AG20443 (cell line): ENCODE data around the gene CCDC159.
"Not testable (repeated sequence)": the region's sequence is repeated elsewhere in the genome, so short reads cannot be mapped to it uniquely, and the experiment has no call there.

Source experiments
- DNase-seq: peaks from one replicate; pipeline ENCODE4 v3.0.0; 2012; ENCODE audit warnings: low spot score, mixed read lengths

The CCDC159 gene

DNA sequence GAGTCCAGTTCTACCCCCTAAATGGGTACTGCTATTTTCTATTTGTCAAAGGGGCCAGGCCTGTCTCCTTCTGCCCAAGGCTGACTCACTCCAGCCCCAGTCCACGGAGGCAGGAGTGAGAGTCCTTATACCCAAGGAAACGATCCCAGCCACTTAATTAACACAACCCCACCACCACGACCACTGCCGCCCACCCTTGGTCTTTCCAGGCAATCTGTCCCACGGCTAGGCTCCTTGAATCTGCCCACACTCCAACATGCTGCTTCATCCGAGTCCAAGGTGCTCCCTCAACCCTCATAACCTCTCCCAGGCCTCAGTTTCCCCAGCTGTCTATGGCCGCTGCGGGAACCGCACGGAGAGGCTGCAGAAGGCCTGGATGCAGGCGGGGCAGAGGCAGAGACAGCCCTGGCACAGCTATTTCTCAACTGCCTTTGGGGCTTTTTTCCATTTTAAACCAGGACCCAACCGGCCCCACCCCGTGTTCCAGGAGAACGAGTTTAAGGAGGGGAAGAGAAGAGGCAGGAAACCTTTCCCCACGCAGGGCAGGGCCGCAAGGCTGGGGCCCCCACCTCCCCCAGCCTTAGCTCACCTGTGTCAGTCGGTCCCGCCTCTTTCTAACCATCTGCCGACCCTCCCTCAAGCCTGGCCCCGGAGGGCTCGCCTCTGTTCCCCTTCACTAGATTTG, 7.6 kb upstream of the CCDC159 start:
- DNase-seq, result peak; percentile 31

DNA sequence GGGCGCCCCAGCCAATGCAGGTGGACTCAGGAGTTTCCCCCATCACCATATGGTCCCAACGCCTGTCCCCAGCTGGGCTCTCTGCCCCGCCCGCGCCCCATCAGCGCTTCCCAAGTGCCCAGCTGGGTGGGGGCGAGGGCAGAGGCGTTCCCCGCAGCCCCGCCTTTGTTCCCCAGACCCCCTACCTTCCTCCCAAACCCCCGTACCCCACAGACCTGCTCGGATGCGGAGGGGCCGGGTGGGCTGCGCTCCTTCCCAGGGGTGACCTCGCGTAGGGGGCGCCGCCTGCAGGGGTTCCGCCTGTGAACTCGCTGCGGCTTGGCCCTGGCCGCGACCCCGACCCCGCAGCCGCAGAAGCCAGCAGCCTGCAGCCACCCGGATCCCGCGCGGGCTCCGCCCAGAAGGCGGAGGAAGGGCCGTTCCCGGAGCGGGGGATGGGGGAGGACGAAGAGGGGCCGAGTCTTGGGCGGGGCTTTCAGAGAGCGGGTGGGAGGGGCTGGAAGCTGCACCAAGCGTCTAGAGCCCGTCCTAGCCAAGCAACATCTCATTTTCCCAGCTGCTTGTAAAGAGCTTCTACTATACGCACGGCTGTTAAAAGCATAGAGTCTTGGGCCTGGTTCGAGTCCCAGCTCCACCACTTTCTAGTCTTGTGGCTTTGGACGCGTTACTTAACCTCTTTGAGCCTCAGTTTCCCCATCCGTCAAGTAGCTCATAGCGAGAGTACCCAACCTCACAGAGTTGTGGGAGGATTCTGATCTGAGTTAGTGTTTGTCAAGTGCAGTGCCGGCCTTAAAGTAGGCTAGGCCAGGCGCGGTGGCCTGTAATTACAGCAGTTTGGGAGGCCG, 6.8 kb upstream of the CCDC159 start, which contains the start of gene RAB3D:
Gene RAB3D, minus strand, starts transcription at position 404 of the 845 bp plus-strand sequence. CDS start 2,258 bp downstream, outside the sequence.
- peak; percentile 97 for DNase-seq

DNA sequence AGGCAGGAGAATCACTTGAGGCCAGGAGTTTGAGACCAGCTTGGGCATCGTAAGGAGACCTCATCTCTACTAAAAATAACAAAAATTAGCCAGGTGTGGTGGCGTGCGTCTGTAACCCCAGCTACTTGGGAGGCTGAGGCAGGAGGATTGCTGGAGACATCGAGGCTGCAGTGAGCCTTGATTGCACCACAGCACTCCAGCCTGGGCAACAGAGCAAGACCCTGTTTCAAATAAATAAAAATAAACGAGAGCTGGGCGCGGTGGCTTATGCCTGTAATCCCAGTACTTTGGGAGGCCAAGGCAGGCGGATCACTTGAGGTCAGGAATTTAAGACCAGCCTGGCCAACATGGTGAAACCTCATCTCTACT, 6.2 kb upstream of the CCDC159 start:
- not testable (repeated sequence) for DNase-seq

DNA sequence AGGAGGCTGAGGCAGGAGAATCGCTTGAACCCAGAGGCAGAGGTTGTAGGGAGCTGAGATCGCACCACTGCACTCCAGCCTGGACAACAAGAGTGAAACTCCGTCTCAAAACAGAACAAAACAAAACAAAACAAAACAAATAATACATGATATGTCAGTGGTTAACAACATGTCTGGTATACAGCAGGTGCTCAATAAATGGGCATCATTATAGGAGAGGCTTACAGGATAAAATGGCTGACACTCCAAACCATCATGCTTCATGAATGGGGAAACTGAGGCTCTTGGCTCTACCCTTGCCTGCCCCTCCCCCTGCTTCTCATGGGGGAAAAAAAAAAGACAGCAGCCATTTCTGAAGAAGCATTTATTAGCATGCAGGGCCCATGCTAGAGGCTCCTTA, 3.9 kb upstream of the CCDC159 start:
- DNase-seq, result no peak

DNA sequence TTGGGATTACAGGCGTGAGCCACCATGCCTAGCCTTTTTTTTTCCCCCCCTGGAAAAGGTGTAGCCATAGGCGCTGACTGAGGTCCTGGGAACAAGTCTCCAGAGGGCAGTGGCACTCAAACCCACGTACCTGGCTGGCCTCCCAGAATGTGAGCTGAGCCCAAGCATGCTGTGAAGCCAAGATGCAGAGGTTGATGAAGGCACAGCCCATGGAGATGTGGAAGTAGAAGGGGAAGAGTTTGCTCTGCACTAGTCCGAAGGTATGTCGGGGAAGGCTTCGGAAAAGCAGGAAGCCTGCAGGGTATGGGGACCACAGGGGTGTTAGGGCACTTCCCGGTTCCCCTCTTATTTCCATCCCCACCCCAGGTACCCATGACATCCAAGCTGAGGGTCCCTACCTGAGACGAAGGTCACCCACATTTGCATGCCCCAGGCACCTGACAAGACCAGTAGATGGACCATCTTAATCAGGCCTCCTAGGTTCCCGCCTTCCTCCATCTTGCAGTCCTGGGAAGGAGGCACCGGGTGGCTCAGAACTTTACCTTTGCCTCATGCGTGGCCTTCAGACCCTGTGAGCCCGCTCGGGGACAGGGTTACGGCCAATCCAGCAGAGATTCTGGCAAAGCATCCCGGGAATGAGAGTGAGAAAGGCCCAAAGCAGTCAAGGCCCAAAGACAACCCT, 1.1 kb upstream of the CCDC159 start:
- no peak for DNase-seq

DNA sequence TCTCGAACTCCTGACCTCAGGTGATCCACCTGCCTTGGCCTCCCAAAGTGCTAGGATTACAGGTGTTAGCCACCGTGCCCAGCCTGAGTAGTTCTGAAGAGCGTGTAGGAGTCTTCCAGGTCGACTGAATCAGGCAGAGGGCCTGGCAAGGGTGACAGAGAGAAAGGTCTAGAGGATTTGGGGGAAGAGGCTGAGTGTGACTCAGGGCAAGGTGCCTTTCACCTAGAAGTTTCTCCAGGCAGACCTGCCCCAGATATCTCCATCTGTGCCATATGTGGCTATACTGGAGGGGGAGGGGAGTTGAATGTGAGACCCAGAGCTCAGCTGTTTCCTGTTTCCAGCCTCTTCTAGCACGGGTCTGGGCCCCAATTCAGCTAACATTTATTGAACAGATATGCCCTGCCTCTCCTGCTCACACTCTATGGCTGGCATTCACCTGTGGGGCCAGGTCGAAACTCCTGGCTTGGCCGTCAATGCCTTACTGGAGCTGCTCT, 1.3 kb downstream of the CCDC159 start:
- no peak for DNase-seq

DNA sequence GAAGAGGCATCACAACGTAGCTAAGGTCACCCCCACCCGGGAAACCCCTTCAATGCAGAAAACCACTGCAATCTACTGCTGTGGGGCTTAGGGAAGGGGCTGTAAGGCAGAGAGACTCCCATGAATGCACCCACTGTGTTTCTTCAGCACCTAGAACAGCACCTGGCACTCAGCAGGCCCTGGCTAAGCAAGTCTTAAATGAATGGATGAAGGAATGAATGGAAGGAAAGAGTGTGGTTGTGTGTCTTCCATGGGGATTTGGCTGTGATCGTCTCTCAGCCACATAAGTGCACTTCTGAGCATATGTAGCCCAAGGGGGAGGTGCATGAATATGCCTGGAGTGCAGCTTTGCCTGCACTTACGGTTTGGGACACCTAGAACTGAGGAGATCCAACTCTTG, 2.9 kb downstream of the CCDC159 start:
- no peak for DNase-seq

DNA sequence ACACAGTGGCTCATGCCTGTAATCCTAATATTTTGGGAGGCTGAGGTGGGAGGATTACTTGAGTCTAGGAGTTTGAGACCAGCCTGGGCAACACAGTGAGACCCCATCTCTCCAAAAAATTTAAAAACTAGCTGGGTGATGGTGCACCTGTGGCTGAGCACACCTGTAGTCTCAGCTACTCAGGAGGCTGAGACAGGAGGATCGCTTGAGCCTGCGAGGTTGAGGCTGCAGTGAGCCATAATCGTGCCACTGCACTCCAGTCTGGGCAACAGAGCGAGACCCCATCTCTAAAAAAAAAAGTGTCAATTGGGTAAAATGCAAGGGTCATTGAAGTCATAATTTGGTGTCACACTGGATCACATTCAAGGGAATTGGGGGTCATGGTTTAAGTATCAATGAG, 7.8 kb downstream of the CCDC159 start:
- not testable (repeated sequence) for DNase-seq

DNA sequence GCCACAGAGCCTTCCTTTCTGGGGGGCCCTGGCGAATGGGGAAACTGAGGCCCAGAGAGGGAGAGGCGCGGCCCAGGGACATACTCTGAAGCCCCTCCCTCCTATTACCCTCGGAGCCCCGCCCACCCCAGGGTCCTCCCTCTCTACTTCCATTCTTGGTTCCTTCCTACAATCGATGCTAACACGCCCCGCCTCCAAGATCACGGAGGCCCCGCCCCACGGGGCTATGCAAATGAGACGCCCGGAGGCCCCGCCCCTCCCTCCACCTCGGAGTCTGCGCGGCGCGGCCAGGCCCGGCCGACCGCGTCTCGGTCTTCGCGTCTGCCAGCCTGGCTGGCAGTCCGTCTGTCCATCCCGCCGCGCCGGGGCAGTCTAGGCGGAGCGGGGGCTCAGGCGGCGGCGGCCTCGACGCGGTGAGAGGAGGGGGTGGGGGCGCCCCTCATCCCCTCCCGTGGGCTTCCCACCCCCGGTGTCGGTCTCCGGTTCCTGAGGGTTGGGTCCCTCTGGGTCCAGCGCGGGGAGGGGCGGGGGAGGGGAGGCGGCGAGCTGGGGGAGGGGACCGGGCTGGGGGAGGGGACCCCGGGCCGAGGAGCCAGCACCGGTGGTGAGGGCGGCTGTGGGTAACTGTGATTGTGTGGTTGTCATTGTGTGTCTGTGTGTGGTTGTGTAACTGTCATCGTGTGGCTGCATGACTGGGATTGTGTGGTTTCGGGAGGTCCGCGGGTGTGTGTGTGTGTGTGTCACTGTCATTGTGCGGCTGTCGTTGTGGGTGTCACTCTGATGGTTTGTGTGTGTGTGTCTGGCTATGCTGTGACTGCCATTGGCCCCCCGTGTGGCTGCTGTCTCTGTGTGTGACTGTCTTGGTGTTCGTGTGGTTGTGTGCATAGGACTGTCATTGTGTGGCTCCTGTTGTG, 9.1 kb downstream of the CCDC159 start, which contains the start of gene PLPPR2:
Gene PLPPR2, plus strand, starts transcription at position 273 of the 914 bp plus-strand sequence. CDS start 2,242 bp downstream, outside the sequence.
- DNase-seq, result peak; percentile 98

DNA sequence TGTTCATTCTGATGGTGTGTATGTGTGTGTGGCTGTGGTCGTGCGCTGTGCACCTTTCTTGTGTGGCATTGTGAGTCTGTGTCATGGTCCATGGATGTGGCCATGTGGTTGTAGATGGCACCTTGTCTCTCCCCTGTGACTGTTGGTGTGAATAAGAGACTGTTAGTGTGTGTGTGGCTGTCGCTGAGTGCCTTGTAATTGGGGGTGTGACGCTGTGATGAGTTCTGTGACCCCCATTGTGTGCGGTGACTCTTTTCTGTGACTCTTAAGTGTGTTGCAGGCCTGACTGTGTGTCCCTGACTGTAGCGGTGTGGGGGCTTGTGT, 9.7 kb downstream of the CCDC159 start:
- no peak for DNase-seq

DNA sequence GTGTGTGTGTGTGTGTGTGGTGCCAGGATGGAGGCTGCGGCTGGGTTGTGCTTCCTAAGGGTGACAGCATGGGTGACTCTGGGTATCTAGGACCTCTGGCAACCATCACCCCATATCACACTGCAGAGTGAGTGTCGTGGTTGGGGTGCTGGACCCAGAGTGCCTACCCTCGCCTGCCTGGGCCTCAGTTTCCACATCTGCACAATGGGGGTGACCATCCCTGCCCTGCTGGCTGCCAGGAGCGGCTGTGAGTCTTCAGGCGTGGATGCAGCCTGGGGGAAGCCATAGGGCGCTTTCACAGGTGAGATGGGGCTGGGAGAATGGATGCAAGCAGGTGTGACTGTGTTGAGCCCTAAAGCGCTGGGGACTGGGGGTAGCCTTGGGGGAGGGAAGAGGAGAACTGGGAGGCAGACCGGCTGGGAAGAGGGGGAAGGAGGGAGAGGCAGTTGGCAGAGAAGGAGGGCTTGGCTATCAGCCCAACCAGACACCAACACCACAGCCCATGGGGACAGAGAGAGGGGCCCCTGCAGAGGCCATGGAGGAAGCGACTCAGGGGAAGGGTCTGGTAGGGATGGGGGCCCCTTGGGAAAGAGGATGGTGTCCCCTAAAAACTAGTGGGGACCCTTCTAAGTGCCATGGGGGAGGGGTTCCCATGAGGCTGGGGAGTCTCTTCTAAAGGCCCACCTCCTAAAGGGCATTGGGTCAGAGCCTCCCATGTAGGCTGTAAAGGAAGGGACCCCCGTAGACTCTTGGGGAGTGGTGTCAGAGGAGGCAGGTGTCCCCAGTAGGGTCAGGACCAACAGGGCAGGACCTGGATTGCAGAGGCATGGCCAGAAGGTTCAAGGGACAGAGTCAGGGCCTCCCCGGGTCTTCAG, 10.6 kb downstream of the CCDC159 start:
- no peak for DNase-seq

DNA sequence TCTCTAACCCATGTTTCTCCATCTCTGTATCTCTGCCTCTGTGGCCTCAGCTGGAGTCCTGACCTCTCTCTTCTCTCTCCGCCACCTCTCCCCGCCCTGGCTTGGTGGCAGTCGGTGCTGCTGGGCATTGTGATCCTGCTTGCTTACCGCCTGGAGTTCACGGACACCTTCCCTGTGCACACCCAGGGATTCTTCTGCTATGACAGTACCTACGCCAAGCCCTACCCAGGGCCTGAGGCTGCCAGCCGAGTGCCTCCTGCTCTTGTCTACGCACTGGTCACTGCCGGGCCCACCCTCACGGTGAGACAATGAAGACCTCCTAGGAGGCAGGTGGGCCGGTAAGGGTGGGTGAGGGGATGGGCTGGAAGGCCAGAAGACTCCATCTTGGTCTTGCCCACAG, 13.1 kb downstream of the CCDC159 start:
- no peak for DNase-seq

DNA sequence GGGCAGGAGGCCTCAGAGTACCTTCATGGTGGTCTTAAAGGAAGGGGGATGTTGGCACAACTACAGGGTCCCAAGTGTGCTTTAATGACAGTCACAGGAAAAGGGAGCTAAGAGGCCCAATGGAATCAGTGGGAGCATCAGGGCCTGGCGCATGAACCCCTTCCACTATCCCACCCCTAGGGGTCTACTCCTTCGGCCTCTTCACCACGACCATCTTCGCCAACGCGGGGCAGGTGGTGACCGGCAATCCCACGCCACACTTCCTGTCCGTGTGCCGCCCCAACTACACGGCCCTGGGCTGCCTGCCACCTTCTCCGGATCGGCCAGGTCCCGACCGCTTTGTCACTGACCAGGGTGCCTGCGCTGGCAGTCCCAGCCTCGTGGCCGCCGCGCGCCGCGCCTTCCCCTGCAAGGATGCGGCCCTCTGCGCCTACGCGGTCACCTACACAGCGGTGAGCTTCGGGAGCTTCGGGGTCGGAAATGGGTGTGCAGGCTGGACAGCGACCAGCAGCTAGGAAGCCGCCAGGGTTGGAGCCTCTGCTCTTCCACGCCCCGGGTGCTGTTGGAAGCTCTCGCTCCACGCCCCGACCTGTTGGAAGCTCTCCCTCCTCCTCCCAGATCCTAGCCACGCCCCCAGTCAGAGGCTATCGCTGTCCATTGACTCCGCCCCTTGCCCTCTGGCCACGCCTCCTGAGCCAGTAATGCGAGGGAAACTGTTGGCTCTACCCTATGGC, 14.9 kb downstream of the CCDC159 start:
- no peak for DNase-seq

DNA sequence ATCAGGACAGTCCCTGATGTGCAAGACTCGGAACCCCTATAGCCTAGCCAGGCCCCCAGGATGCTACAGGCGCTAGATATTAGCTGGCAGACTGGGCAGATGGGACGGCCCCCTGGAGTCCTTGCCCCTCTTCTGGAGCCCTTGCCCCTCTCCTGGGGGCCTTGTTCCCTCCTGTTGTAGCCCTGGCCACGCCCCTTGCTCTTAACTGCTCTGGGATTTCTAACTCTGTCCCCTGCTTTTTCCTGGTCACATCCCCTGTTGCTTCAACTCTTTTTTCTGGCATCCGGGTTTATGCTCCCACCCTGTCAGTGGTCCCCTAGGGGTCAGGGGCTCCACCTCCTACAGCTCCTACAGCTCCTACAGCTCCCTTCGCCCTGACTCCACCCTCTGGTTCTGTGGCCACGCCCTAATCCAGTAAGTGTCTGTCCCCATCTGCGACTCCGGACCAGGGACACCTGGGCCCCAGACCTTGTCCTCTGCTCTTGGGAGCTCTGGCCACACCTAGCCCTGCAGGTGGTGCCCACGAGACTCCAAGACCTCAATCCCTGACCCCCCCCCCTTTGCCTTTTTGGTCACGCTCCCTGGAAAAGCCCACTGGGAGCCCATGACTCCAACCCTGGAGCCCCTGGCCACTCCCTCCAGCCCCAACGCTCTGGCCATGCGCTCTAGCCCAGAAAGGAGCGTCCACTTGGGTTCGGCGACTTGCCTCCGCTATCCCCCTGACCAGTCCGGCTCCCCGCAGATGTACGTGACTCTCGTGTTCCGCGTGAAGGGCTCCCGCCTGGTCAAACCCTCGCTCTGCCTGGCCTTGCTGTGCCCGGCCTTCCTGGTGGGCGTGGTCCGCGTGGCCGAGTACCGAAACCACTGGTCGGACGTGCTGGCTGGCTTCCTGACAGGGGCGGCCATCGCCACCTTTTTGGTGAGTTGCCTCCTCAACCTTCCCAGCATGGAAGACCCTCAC, 15.7 kb downstream of the CCDC159 start:
- no peak for DNase-seq

DNA sequence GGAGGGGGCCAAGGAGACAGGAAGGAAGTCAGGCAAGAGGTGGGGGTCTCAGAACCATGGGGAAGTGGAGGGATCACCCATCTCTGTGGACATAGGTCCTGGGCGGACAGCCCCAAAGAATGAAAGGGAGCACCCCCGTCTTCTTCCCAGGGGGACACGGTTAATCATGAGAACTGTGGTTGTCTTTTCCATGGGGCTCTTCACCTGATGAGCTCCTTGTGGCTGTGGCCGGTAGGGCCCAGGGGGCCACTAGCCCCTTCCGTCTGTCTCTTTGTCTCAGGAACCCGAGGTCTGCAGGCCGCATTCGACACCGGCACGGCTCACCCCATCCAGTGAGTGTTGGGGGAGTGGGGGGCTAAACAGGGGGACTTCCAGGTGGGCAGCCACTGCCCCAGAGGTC, 17.6 kb downstream of the CCDC159 start:
- no peak for DNase-seq

DNA sequence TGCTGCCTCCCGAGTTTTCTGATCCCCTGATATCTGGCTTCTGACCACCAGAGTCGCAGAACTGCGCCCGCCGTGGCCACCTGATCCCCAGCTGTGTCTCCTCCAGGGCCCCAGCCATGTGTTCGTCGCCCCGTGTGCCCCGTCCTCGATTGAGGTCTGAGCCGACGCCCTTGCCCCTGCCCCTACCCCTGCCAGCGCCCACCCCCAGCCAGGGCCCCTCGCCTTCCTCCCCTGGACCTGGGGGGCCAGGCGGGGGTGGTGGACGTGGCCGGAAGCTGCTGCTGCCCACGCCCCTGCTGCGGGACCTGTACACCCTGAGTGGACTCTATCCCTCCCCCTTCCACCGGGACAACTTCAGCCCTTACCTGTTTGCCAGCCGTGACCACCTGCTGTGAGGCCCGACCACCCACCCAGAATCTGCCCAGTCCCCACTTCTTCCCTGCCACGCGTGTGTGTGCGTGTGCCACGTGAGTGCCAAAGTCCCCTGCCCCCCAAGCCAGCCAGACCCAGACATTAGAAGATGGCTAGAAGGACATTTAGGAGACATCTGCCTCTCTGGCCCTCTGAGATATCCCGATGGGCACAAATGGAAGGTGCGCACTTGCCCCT, 18.1 kb downstream of the CCDC159 start:
- no peak for DNase-seq

DNA sequence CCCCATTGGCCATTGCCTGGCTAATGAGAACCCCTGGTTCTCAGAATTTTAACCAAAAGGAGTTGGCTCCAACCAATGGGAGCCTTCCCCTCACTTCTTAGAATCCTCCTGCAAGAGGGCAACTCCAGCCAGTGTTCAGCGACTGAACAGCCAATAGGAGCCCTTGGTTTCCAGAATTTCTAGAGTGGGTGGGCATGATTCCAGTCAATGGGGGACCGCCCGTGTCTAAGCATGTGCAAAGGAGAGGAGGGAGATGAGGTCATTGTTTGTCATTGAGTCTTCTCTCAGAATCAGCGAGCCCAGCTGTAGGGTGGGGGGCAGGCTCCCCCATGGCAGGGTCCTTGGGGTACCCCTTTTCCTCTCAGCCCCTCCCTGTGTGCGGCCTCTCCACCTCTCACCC, 18.6 kb downstream of the CCDC159 start:
- no peak for DNase-seq

DNA sequence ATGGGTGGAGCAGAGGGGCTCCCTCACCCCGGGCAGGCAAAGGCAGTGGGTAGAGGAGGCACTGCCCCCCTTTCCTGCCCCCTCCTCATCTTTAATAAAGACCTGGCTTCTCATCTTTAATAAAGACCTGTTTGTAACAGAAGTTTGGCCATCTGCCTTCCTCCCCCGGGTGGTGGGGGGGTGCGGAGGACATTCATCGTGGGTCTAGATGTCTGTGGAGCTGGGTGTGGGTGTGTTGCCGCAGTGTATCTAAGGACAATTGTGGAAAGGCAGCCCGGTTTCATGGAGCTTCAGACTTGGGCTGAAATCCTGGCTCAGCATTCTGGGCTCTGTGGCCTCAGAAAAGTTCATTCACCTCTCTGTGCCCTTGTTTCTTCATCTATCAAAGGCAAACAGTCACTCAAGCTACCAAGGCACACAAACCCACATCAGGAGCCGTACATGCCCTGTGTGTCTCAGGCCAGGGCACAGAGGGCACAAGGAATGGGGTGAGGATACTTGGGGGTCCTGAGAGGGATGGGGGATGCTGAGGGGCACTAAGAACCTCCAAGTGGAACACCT, 19.3 kb downstream of the CCDC159 start:
- DNase-seq, result no peak
